Caki2 (cell line): ENCODE measurements around the gene LRFN2. TPM values are rescaled to one million over a fixed set of nuclear protein-coding genes. Genes with fewer than 3 reads are reported as not detected.

Experiments
- DNase-seq: peaks from one replicate; pipeline ENCODE4 v3.0.0-alpha.2; 2015; ENCODE audit warnings: low read depth
- in situ Hi-C: cut with HindIII; loops from 2 replicates; pipeline ENCODE4 v1.10.0; 2016; ENCODE audit warnings: low sequenced_read_pairs, low pct_unique_long_range_greater_than_20kb, mixed read lengths
- total RNA-seq: library from RNA; depleted of rRNA; stranded (reverse); fragments of >200 nt; shearing (Covaris generic); gene quantifications from 2 replicates; pipeline ENCODE4 v1.2.3, GENCODE V29; 2014; ENCODE audit warnings: low replicate concordance

The LRFN2 gene
- total RNA-seq, 1 experiment from 2014 or later, result not detected

DNA sequence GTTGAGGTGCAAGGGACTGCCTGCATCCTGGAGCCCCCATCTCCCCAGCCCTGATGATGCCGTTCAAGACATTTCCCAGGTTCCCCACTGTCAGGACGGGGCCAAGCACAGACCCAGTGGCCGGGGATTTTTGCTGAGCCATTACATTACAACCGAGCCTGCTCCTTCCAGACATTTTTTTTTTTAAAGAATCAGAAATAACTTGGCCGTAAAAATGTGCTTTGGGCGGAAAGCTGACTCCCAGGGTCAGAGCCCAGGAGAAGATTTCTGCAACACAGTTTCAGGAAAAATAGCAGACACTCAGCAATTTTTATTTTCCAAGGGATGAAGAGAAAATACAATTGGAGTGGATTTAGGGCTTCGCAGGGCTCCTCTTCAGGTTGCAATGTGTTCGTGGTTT is 87.9 kb downstream of the LRFN2 start:
- in situ Hi-C loops, result no loop called here

DNA sequence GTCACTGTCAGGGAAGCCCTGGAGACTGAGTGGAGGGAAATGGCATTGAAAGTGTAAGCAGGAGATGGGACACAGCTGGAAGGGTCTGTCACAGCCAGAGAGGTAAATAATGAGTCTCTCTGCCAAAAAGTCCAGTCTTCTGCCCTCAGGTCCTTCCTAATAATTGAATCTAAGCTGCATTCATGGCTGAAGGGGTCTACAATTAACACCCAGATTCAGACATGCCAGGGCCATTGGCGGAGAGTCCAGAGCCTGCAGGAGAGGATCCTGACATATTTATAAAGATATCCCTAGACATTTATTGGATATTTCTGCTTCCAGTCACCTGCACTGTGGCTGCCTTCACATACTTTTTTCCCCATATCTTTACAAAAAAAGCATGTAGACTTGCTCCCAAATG is 89.0 kb downstream of the LRFN2 start:
- in situ Hi-C loops, result no loop called here
- DNase-seq, result no peak

More for the DNA sequence above, 87.9 kb downstream of the LRFN2 start:
- no peak for DNase-seq

DNA sequence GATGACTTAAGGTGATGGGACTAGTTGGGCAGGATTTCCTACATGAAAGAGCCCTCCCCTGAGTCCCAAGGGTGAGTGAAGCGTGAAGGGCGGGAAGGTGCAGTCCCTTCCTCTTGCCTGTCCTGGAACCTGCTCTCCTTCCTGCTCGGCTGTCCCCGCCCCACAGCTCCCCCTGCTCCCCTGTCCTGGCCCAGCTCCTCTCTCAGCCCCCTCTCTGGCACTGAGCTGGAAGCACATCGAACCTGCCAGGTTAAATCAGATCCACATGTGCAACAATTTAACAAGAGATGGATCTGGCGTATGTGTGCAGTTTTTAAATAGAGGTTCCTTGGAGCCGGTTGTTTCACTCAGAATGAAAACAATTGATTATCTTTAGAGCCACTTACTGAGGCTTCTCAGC is 95.0 kb downstream of the LRFN2 start:
- in situ Hi-C loops, result no loop called here
- no peak for DNase-seq

DNA sequence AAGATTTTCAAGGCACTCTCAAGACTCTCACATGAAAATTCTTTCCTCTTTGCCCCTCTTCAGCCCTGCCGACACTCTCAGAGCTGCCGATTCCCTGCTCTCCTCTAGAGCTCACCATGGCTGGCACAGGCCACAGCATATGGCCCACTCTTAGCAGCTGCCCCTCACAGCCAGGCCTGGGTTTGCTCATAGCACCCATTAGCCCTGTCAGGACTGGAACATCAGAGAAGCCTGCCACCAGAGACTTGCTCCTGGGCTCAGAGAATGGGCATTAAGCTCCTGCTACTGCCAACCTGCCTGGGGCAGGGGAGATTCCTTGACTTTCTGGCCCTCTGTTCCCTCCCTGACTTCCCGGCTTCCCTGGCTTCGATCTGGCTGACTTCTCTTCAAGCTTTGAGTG is 96.7 kb downstream of the LRFN2 start:
- in situ Hi-C loops, result no loop called here
- DNase-seq, result no peak

DNA sequence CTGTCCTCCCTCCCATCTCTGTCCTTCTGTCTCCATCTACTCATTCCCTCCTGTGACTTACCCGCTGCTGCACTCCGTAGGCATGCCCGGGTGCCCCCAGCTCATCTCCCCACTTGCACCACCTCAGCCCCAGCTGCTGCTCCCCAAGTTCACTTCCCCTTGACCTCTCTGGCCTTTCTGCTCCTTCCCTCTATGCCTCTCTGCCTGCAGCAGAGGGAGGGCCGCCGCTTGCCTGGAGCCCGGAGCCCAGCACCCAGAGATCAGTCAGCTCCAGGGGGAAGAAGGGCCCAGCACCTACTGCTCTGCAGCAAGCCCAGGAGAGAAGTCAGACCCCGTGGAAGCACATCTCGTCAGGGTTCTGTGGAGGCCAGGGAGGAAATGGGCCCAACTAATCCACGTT is 97.4 kb downstream of the LRFN2 start:
- no peak for DNase-seq
- in situ Hi-C loops, result no loop called here

DNA sequence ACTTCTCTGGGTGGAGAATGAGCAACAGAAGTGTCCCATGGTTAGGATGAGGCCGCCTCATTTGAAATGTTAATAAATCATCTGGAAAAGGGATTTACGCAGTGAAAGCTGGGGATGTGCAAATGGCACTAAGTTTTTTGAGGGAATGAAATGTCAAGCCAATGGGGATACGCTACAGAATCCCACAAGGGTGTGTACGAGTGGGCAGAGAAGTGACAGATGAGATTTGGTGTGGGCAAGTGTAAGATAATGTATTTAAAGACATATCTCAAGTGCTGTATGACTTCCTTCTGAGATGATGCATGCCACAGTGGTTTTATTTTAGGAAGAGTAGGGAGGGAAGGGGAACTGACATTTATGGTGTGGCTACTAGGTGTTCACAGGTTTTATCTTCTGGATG is 100.6 kb downstream of the LRFN2 start:
- no peak for DNase-seq
- in situ Hi-C loops, result no loop called here

DNA sequence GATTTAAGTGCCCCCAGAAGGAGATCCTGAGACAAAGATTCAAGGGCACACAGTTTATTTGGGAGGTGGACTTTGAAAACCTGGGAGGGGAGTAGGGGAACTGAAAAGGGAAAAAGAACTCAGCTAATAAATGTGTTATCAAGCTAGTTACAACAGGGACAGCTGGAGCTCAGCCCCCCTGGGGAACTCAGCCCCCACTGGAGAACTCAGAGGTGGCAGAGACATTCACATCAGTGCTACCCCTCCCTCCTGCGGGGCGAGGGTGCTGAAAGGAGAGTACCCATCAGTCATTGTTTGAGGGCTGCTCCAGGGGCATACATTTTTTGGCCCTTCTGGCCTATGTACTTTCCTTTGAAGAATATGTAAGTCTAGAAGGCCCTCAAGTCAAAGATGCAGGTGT is 101.4 kb downstream of the LRFN2 start:
- DNase-seq, result no peak
- in situ Hi-C loops, result no loop called here

DNA sequence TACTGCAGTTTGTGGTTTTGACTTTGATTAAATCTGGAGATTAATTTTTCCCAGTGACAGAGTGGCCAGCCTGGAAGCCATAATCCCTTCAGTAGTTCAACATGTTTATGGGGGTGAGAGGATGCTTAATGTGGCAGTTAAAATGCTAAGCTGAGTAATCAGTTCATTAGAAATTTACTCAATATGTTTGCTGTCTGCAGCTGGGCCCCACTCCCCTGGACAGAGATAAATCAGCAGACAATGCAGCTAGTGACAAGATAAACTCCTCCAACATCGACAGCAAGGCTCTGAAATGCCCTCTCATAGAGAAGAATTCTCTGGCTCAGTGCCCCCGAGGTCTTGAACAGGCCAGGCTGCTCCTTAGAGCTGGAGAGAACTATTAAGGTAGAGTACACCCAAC is 101.9 kb downstream of the LRFN2 start:
- in situ Hi-C loops, result no loop called here
- DNase-seq, result no peak

DNA sequence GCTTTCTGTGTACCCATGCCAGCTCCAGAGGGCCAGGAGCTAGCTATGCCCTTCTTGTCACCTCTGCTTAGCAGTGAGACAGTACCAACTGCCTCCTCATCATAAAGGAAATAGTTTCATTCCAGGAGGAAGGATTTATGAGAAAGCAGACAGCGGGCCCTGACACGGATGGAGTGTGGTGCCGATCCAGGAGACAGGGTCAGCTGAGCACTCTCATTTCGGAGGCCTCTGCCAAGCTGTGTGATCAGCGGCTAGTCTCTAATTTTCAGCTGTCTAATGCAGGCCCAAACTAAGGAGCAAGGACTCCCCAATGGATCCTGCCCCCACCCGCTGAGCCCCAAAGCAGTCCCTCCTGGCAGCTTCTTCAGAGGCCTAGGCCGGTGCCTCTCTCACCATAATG is 103.1 kb downstream of the LRFN2 start:
- in situ Hi-C loops, result no loop called here
- no peak for DNase-seq

DNA sequence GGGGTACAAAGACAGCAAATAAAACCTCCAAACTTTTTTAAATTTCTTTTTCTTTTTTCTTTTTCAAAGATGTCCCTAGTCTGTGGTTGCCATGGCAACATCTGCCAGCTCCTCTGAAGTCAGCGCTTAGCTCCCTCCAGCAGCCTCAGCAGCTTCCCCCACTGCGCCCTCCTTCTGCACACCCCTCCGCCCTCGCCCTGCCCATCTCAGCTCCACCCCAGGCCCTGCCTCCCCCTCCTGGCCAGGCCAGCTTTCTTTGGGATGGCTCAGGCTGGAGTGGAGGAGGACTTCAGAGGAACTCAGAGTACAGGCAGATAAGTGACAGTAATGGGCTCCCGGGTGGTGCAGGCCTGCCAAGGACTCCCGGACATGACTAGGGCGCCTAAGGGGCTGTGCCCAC is 104.6 kb downstream of the LRFN2 start:
- in situ Hi-C loops, result no loop called here
- no peak for DNase-seq

DNA sequence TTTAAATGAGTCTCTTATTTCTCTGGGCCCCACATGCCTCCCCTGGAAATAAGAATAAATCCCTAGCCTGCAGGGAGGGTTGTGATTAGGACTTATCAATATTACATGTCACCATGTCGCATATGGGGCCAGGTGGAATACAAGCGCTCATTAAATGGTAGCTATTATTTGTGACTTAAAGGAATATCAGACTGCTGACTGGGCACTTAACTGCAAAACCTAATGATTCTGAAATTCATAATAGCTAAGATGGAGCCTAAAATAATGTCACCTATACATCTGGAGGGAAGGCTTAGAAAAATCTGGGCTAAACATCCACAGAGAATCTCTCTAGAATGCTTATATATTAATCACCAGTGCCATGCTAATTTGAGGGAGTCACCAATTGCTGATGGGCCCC is 106.5 kb downstream of the LRFN2 start:
- in situ Hi-C loops, result no loop called here
- no peak for DNase-seq

DNA sequence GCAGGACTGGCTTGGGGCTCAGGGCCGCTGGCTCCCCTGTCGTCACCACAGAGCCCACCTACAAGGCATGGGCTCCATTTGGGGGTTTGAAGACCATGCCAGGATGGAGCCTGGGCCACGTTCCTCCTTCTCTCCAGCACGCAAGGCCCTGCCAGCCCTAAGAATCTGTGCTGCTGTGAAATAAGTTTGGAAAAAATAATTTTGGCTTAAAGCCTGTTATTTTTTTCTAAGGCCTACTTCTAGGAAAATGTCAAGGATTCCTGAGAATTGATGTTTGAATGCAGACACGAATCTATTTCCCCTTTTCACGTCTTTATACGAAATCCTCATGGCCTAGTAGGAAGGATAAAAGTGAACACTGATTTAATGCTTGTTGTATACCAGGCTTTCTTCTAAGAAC is 107.5 kb downstream of the LRFN2 start:
- DNase-seq, result no peak
- in situ Hi-C loops, result no loop called here

DNA sequence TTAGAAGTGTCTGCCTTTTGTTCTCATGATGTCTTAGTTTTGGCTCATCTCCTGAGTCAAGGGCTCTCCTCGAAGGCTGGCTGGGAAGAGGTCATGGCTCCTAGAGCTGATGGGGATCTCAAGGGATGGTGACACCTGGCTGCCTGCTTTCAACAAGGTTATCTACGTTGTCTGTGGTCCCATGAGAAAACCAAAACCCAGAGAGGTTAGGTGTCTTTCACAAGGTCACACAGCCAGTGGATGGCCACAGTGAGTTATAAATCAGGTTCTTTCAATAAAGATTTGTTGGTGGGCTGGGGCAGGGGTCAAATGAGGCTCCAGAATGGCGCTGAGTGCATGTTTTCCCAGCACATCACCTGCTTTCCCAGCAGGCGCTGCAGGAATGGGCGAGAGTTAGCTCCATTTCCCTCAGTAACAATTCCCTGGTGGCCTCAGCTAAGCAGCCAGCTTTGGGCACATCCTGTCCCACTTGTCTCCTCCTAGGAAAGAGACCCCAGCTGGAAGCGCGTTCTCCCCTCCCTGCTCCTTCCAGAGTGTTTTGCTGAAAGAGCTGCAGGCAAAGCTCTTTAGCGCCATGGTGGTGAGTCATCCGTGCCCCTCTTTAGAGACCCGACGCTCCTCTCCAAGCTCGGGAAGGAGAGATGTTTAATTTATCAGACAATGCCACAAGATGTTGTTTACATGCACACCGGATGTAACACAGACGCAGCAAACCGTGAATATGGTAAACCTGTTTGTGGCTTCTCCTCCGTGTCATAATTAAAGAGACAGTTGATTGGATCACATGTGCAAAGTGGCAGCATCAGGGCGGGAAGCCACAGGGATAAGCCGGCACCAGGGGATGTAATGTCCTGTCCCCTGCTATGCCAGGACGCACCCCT is 109.7 kb downstream of the LRFN2 start:
- no peak for DNase-seq
- in situ Hi-C loops, result no loop called here

DNA sequence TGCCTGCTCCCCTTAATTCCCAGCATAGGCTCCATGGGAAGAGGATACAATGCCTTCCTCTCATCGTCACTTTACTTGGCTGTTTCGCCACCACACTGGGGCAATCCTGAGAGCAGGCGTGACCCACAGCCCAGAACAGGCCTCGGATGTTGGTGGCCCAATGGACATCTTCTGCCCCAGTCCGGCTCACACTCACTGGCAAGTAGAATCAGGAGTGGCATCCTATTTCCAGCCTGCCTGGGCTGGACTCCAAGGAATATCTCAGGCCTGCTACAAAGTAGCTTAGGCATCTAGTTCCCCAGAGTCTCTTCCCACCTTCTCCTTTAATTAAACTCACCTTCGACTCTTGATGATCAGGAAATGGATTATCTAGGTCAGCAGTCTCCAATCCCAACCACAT is 110.5 kb downstream of the LRFN2 start:
- no peak for DNase-seq
- in situ Hi-C loops, result no loop called here

DNA sequence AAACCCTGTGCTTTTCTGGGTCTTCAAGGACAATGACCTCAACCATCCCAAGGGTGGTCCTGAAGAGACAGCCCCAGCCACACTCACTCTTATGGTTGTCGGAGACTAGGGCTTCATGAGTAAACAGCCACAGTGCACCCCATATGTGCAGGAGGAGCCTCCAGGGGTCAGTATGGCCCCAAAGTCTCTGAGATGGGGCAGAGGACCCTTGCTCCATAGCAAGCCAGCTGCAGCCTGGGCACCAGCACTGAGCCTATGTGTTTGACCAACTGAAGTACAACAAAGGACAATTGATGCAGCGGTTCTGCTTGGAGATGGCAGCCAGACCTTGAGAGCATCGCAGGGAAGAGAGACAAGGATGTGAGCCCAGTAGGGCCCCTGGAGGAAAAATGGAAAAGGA is 112.2 kb downstream of the LRFN2 start:
- in situ Hi-C loops, result no loop called here
- no peak for DNase-seq

DNA sequence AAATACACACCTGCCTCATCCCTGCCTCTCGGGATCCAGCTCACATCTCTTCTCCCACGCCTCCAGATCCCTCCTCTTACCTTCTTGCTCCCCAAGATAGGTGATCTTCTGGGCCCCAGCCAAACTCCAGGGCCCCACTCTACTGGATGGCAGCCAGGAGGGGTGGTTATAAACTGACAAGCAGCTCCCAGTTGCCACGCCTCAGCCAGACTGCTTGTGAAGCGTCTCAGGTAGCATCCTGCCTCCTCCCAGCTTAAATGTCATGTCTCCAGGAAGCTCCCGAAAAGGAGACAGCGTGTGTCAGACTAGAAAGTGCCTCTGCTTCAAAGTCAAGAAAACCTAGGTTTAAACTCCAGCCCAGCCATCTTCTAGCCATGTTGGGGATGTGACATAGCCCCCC is 114.1 kb downstream of the LRFN2 start:
- in situ Hi-C loops, result no loop called here

DNA sequence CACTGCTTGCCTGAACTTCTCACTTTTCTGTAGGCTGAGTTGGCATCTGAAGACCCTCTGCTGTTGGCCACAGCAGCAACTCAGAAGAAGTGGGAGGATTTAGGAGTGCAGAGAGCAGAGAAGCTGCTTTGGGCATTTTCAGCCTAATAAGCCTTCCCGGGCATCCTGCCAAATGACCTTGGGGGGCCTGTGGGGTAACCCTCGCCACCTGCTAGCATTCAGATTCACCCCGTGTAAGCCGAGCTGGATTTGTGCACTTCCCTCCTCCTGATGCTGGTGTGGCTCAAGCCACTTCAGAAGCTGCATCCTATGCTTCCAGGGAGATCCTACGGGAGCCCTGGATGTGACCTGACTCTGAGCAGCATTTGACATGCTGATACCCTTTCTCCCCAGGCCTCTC is 114.8 kb downstream of the LRFN2 start:
- in situ Hi-C loops, result no loop called here
- DNase-seq, result no peak

More for the DNA sequence above, 114.1 kb downstream of the LRFN2 start:
- DNase-seq, result no peak

DNA sequence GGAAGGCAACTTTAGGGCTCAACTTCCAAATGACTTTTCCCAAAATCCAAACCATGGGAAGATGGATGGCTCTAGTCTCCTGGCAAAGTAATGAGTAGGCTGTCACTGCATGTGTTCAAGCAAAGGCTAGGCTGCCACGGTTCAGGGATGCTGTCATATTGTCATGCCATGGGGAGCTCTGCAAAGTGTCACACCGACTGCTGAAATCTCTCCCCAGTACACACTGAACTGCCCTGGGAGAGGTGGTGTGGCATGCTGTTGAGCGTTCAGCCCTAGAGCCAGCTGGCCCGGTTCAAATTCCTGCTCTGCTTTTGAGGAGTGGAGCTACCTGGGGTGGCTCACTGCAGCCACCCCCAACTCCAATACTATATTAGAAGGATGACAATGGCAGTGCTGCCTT is 115.9 kb downstream of the LRFN2 start:
- in situ Hi-C loops, result no loop called here
- no peak for DNase-seq

DNA sequence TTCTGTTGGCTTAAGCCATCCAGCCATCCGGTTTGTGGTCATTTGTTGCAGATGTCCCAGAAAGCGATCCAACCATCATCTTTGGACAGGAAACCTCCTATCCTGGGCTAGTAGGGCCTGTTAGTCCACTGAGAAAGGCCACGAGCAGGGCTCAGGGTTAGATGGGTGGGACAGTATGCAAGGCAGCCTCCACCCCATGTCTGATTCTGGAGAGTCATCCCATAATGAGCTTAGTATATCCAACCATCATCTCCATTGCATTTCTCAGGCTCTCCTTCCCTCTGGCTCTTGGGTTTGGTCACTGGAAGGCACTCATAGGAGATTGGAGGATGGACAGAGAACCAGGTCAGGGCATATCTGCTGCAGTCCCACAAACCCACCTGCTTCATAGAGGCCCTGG is 117.8 kb downstream of the LRFN2 start:
- in situ Hi-C loops, result no loop called here
- no peak for DNase-seq

DNA sequence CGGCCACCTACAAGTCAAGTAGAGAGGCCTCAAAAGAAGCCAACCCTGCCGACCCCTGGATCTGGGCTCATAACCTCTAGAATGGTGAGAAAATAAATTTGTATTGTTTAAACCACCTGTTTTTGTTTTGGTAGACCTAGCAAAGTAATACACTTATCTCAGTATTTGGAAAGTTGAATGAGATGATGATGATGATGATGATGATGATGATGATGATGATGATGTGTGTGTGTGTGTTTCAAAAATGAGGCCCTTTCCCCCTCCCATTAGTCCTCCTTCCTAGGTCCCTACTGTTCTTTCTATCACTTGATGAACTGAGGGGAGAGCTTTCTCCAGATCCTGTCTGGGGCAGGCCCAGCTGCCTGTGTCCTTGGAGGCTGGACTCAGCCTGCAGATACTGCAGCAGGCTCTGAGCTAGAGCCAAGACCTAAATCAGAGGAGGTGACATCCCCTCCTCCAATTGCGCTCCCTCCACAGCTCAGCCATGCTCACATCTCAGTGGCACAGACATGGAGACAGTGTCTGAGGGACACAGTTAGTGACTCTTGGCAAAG is 120.1 kb downstream of the LRFN2 start:
- no peak for DNase-seq
- in situ Hi-C loops, result no loop called here
